GM21529 (cell line): ENCODE results near the gene UBA1.

ENCODE experiments used
- ATAC-seq: cut with Tn5 transposase; IDR thresholded peaks from one replicate; pipeline ENCODE4 v1.9.1; 2021; ENCODE audit not compliant: unreplicated experiment

UBA1 gene

DNA sequence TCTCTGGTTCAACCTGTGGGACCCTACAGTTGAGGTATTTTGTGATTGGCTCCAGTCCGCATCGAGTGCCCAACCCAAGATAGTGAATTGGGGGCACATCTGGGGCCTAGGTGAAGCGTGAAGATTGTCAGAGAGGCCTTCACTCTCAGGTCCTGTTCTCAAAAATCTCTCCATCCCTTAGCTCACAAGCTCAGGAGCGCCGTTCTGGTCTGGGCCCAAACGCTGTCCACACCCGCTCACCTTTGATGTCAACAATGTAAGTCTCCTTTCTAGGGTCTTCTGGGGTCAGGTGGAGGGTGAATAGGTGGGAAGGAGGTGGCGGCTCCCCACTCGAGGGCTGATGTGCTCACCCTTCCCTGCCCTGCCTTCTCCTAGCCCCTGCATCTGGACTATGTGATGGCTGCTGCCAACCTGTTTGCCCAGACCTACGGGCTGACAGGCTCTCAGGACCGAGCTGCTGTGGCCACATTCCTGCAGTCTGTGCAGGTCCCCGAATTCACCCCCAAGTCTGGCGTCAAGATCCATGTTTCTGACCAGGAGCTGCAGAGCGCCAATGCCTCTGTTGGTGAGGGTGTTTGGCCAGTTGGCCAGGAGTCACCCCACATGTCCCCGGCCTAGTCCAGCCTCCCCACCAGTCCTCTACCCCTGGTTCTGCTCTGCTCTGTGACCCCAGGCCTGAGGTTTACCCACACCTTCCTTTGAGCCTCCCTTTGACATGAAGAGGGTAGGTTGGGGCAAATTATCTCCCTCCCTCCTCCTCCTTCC is 17.2 kb downstream of the UBA1 start:
- no peak for ATAC-seq

DNA sequence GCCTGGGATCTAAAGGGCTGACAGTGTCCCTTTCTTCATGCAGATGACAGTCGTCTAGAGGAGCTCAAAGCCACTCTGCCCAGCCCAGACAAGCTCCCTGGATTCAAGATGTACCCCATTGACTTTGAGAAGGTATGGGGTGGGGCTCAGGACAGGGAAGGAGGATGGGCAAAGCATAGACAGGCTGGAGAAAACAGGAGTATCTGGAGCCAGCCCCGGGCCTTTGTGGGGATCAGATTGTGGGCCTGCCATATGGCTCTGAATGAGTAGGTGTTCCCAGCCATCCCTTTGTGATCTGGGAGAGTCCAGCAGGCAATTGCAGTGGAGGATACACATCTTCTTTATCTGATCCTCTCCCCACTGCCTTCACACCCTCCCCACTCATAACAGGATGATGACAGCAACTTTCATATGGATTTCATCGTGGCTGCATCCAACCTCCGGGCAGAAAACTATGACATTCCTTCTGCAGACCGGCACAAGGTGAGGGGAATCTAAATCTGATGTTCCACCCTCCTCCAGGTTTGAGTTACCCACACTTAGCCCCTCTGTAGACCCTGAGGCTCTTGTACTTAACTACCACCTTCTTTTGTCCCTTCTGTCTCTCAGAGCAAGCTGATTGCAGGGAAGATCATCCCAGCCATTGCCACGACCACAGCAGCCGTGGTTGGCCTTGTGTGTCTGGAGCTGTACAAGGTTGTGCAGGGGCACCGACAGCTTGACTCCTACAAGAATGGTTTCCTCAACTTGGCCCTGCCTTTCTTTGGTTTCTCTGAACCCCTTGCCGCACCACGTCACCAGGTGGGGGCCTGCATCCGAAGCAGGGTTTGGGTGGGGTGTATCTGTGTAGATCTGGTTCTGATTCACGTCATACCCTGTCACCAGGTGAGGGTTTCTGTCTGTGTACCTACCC is 19.0 kb downstream of the UBA1 start:
- no peak for ATAC-seq

DNA sequence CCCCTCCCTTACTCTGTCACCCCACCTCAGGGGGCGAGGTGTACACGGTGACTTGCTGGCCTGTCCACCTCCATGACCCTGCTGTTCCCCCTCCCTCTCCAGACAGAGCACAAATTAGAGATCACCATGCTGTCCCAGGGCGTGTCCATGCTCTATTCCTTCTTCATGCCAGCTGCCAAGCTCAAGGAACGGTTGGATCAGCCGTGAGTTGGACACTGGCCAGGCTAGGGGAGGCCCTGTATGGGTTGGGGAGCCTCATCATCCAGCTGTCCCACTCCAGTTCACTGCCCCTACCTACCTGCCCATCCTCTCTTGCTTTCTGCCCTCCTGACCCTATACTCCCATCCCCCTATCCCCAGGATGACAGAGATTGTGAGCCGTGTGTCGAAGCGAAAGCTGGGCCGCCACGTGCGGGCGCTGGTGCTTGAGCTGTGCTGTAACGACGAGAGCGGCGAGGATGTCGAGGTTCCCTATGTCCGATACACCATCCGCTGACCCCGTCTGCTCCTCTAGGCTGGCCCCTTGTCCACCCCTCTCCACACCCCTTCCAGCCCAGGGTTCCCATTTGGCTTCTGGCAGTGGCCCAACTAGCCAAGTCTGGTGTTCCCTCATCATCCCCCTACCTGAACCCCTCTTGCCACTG is 20.9 kb downstream of the UBA1 start:
- no peak for ATAC-seq

DNA sequence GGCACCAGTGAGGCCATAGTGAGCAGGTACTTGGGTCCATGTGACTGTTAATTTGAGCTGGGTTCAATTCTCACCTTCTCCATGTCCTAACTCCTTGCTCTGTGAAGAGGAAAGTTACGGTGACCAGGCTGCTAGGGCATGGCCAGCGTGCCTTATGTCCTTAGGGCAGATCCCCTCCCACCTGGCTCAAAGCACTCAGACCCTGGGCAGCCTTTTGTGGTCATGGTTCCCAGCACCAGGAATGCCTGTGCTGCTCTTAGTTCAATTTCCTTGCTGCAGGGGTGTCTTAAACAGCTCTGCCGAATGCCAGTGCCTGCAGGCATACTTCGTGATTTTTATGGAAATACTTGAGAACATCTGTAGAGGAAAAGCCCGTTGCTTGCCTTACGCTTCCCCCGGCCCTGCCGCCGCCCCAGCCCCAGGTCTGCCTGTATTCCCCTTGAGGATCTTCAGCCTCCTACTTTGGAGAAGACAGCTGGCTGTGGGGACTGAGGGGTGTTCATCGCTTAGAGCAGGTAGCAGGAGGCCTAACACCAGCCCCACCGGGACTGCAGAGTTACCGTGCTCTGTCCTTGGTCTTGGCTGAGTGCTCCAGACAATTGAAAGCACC is 21.8 kb downstream of the UBA1 start:
- ATAC-seq: no peak

DNA sequence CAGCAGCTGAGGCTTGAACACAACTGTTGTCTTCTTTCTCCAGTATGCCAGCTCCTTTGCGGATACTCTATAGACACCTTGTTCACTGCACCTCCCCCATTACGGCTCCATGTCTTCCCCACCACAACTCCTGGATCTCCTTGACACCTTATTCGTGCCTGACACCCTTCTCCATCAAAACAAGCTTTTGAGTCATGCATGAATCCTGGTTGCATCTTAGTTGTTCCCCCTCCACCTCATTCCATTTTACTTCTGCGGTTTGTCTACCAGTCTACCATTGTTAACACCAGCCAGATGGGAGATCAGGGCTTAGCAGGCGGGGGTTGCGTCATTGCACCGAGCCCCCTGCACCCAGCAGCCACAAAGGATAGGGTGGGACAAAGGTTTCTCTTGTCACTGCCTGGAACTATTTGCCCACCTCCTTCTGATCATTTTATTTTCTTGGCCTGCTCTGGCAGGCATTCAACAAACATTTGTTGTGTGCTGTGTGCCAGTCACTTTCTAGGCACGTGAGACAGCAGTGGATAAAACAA is 22.8 kb downstream of the UBA1 start:
- no peak for ATAC-seq

DNA sequence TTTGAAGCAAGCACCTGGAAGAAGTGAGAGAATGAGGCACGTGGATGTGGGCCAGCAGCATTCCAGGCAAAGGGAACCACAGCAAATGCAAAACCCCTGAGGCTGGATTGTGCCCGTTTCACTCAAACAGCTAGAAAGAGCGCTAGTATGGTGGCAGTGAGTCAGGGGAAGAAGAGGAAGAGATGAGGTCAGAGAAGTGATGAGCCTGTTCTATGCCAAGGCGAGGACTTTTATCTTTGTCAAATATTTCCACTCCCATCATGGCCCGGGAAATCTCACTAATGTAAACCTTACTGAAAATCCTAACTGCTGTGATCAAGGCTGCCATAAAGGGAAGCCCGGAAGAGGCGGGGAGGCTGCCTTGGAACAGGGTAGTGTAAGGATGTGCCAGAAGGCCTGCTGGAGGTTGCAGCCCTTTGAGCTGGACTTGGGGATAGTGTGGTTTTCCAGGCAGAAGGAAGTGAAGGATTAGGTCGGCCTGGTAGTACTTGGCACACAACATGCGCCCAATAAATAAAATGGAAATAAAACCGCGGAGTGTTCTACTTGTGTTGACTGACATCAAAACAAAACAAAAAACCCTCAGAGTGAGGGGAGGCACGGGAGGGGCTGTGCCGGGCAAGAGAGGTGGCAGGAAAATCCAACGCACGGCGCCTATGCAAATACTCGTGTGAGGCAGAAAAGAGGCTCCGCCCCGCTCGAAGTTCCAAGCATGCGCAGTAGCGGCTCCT is 23.7 kb downstream of the UBA1 start:
- no peak for ATAC-seq

DNA sequence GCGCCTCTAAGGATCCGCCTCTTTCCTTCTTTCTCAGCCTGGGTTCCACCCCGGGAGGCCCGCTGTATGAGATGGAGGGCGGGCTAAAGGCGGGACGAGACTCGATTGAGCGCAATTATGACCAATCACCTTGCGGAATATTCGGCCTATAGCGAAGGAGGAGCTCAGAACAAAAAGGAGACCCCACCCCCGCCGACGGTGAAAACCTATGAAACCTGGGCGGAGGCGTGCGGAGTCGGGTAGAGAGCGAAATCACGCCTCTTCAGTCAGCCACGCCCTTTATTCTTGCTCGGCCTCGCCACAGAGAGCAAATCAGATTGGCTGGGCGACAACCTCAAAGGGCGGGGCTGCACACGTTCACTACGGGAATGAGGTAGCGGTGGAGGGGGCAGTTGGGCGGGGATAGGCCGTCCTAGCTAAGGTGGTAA is 24.2 kb downstream of the UBA1 start:
- ATAC-seq: peak; percentile 88

DNA sequence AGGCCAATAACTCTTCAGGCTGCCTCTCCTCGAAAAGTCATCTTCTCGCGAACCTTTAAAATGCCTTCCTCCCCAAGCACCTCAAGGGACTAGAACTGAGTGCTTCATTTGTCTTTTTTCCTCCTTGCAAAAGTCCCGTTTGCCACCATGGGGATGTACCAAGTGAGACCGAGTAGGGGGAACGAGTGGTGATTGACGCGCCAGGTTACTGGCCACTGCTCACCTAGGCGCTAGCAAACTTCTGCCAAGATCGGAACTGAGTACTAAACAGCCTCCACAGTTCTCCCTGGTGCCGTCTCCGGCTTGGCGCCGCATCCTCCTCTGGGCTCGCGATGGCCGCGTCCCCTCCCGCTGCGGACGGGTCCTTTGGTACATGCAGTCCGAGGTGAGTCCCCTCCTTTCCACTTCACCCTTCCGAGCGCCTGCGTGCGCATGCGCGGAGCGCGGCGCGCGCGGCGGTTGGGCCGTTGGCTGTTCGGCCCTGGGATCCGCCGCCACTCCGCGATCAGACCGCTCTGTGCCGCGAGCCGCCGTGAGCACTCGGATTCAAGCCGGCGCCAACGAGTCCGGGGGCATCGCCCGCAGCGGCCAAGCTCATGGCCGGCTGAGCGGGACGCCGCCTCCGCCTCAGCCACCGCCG is 24.8 kb downstream of the UBA1 start, which contains the start of gene CDK16:
TSS of gene CDK16 (plus strand) at position 402 of the 640 bp plus-strand sequence. CDS start 4,877 bp downstream, outside the sequence.
- peak; percentile 49 for ATAC-seq

DNA sequence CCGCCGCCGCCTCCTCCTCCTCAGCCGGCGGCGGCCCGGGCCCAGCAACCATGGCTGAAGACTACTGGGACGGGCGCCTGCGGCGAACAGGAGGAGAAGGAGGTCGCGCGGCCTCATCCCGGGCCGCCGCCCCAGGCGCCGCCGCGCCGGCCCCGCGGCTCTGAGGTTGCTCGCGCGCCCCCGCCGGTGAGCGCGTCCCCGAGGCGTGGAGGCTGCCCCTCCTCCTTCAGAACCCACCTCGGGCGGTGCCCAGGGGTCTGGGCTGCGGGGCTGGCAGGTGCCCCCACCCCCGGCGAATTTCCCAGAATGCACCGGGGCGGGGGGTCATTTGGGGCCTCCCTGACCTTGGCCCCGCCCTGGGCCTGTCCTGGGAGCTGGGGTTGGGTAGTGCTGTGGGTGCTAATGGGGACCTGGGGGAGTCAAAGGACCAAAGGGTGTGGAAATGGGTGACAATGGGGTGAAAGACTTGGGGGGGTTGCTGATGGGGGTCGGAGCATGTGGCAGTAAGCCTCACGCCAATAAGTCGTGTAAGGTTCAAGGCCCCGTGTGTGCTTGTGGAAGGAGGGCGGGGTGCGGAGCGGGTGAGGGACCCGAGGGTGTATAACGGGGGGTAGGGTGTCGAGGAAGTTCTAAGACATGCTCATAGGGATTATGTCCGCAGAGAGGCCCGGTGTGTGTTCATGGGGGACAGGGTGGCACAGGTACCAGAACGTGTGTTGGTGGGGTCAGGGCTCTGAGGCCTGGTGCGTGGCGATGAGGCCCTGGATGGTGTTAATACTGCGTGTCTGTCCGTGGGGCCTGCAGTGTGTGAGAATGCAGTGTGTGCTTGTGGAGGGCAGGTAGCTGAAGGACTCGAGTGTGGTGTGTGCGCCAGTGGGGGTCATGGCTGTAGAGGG is 25.5 kb downstream of the UBA1 start:
- no peak for ATAC-seq

DNA sequence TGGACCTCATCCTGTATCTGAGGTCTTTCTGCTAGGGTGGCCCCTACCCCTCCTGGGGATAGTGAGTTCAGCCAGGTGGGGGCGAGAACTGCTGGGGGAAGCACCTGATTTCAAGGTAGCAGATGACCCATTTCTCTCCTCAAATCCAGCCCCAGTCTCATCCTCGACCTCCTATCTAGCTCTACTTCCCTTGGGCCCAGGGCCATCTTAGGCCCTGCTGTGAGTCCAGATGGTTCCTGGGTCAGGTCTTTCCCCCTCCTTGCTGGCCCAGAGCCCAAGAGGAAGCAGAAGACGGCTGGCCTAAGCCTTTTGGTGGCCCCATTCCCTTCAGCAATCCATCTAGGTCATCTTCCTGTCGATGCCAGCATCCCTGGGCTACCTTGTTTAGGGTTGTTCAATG is 28.1 kb downstream of the UBA1 start:
- no peak for ATAC-seq

DNA sequence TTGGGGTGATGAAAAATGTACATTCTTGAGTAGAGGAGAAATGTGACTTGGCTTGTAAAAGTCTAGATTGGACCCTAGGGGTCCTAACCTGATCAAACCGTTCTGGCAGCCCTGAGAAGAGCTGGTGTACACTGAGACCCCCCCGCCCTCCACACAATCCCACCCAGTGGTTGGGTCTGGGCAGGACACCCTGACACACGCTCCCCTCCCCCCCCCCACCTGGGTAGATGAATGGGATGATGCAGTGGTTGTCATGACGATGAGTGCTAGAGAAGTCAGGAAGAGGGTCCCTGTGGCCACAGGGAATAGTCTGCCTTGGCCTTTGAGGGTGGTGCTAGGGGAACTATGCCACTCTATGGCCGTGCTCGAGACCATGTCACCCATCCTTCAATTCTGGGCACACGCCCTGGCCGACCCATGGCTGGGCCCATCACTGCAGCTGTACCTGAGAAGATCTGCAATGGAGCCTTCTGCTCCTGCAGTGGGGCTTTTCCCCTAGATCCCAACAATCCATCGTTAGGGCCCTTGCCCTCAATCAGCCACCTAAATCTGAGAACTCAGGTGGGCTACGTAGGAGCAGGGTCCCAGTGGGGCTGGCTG is 29.2 kb downstream of the UBA1 start:
- ATAC-seq: no peak

DNA sequence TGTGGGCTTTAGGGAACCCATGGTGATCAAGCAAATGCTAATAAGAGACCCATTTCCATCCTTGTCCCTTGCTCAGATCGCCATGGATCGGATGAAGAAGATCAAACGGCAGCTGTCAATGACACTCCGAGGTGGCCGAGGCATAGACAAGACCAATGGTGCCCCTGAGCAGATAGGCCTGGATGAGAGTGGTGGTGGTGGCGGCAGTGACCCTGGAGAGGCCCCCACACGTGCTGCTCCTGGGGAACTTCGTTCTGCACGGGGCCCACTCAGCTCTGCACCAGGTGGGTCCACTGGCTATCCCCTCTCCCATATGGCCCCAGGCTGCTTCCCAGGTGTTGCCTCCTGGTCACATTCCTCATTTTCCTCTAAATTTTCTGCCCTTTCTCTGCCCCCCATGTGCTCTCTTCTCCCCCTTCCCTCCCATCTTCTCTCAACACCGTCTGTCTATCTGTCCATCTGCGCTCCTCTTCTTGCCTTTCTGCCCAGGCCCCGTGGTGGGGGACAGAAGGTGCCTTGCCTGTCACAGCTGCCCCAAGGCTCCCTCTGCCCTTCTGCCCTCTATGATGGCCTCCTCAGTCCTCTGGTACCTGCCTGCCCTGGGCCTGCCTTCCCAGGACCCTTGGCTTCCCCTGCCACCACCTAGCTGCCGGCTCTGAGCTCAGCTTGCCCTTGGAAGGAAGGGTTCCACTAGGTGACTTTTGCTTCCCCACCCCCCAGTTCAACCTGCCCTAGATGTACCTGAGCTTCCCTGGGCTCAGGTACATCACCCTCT is 30.0 kb downstream of the UBA1 start:
- ATAC-seq: no peak

DNA sequence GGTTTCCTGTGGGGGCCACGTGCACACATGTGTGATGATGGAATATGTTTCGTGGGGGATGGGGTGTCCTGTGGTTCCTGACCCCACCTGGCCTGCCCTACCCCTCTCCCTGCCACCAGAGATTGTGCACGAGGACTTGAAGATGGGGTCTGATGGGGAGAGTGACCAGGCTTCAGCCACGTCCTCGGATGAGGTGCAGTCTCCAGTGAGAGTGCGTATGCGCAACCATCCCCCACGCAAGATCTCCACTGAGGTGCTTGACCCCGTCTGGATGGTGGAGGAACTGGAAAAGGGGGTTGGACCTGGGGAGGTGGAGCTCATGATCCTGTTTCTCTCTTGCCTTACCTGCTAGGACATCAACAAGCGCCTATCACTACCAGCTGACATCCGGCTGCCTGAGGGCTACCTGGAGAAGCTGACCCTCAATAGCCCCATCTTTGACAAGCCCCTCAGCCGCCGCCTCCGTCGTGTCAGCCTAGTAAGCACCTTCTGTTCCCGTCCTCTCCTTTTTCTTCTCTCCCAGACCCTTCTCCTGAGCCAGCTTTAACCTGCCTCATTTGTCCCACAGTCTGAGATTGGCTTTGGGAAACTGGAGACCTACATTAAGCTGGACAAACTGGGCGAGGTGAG is 30.8 kb downstream of the UBA1 start:
- ATAC-seq: no peak

DNA sequence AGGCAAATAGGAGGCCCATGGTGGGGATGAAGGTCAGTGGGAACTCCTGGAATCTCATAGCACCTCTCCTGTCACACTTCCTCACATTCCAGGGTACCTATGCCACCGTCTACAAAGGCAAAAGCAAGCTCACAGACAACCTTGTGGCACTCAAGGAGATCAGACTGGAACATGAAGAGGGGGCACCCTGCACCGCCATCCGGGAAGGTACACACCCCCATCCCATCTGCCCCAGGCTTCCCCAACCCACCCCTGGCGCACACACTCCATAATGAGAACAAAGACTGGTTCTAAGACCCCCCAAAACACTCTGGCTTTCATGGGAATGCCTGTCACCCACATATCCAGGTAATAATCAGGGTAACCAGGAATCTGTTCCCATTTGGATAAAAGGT is 31.3 kb downstream of the UBA1 start:
- ATAC-seq: no peak

DNA sequence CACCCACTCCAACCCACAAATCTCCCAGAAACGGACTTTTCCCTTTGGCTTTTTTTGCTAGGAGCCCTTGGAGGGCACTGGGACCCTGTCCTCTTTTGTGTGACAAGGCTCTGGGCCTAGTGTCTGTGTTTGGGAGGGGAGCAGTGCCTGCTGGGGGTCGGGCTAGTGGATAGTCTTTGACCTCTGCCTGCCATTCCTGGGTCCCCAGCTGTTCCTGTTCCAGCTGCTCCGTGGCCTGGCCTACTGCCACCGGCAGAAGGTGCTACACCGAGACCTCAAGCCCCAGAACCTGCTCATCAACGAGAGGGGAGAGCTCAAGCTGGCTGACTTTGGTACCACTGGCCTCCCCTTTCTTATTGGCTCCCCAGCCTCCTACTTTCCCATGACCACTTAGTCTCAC is 32.4 kb downstream of the UBA1 start:
- ATAC-seq: no peak

DNA sequence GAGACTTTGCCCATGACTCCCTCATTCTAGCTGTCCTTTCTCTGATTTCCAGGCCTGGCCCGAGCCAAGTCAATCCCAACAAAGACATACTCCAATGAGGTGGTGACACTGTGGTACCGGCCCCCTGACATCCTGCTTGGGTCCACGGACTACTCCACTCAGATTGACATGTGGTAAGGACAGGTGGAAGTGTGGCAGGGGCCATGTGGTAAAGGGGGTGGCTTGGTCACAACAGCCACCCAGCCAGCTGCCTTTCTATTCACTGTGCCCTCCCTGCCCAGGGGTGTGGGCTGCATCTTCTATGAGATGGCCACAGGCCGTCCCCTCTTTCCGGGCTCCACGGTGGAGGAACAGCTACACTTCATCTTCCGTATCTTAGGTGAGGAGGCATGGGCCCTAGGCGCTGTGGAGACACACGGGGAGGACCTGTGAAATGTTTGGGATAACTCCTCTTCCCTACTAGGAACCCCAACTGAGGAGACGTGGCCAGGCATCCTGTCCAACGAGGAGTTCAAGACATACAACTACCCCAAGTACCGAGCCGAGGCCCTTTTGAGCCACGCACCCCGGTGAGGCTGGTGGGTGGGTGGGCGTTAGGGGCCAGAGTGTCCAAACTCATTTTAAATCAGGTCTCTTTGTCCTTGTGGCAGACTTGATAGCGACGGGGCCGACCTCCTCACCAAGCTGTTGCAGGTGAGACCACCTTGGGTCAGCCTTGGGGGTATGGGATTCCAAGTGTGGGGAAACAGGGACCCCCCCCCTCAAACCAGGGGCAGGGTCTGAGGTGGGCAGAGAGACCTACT is 33.1 kb downstream of the UBA1 start:
- no peak for ATAC-seq

DNA sequence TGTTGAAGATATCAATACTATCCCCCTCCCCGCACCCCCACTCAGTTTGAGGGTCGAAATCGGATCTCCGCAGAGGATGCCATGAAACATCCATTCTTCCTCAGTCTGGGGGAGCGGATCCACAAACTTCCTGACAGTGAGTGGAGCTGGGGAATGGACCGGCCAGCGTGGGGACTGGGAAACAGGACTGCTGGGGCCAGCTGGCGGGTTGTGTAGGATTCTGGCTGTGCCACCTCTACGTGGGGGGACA is 33.6 kb downstream of the UBA1 start:
- no peak for ATAC-seq
